ENCODE data around the gene HPCA. TPM values are rescaled to one million over a fixed set of nuclear protein-coding genes. Genes with fewer than 3 reads are reported as not detected.

HPCA gene
- total and polyA plus RNA-seq, 2 of the 13 experiments (the other 11 are each of a cell fraction or from before 2014, with no cell fraction given): not detected

DNA sequence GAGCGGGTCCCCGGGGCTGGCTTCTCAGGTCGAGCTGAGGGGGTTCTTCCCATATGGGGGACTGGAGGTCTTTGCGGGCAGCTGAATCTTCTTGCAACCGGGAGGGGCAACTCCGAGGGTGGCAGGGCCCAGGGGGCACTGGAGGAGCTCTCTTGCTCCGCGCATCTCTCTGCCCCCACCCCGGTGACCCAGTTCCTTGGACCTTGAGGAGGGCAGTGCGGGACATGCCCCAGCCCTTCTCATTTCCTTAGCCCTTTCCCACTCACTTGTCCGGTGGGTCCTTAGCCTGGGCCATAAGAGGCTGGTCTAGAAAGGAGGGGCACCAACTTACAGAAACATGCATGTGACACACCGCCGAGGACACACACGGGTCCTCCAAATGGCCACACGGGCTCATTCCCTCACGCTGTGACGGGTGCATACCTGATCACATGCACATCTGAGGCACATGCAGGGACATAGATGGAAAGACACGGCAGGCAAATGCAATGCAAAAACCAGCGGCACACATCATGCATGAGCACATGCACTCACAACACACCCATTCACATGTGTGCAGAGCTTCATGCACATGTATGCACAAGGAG is 630 bp downstream of the HPCA start:
- TF ChIP-seq, protein P1, sequence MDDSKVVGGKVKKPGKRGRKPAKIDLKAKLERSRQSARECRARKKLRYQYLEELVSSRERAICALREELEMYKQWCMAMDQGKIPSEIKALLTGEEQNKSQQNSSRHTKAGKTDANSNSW (CRISPR knock-in tag; IDR thresholded peaks at IDR 0.05; ENCODE audit: borderline replicate concordance): 0 out of 2 replicates have a peak, but pooled peaks have one; percentile 15
- TF ChIP-seq EHMT2 (IDR thresholded peaks at IDR 0.05; ENCODE audit: borderline replicate concordance, low read depth, low read length): peak; percentile 36
- 0 out of 2 replicates have a peak, but pooled peaks have one; percentile 10 for TF ChIP-seq ZNF510 (CRISPR knock-in tag; IDR thresholded peaks at IDR 0.05; ENCODE audit: low read depth)
- no peak for TF ChIP-seq ZNF724P (CRISPR knock-in tag; IDR thresholded peaks at IDR 0.05; ENCODE audit: borderline replicate concordance)
- Histone ChIP-seq H3K27ac (ENCODE audit: extremely low read length, insufficient read depth, low read length) (no peak overlapping the region), H2AFZ (ENCODE audit: low read length) (no peak overlapping the region), H3K27me3 (ENCODE audit: control insufficient read depth in 1 of 2, insufficient read depth in 2 of 2, low read length in 2 of 2) (peaks cover 8 to 59% of the 10 kb centered on the region in 2 experiments; a peak in 4 of 5 replicates), H3K4me2 (ENCODE audit: low read depth, low read length) (no peak overlapping the region), H3K36me3 (replicated peaks in 1 of 2; ENCODE audit: control insufficient read depth in 1 of 2, insufficient read depth in 2 of 2, low read length in 2 of 2) (no peaks in the 10 kb centered on the region), H3K4me3 (replicated peaks in 1 of 3; ENCODE audit: insufficient read depth in 1 of 3, low read depth in 2 of 3, low read length in 3 of 3) (no peak overlapping the region), H3K9ac (ENCODE audit: insufficient read depth, low read depth, low read length) (no peak overlapping the region), H3K79me2 (ENCODE audit: insufficient read depth, low read length) (no peaks in the 10 kb centered on the region), H4K20me1 (ENCODE audit: insufficient read depth, low read length) (0 out of 2 replicates have a peak, but pooled peaks cover 4% of the 10 kb centered on the region), H3K4me1 (ENCODE audit: insufficient read depth, low read length) (peaks cover 4% of the 10 kb centered on the region), H3K9me3 (ENCODE audit: low read length) (no peaks in the 10 kb centered on the region)
- ChIA-PET POLR2A (no interaction called here), CTCF (ENCODE audit: low intra/inter-chr PET ratio, low total read pairs) (no interaction called here)
- FAIRE-seq (no peak), ATAC-seq (no peak), DNase-seq (ENCODE audit: low spot score) (no peak)
- WGBS (ENCODE audit: low lambda C conversion rate): 32% methylated on average over 8 of the region's 19 CpGs
- BruUV-seq (replicated peaks): no TSS peak
- intact Hi-C loops (cut with micrococcal nuclease; ENCODE audit: unreplicated experiment): no loop called here
- in situ Hi-C loops (cut with HindIII; ENCODE audit: extremely low pct_ligation_motif_present, low pct_unique_long_range_greater_than_20kb): no loop called here

GRCh38 chr1:32887623-32888022 is 1.3 kb downstream of the HPCA start:
- no peak for DNase-seq (ENCODE audit: low spot score)
- Histone ChIP-seq H3K4me3 (replicated peaks in 1 of 3; ENCODE audit: insufficient read depth in 1 of 3, low read depth in 2 of 3, low read length in 3 of 3) (no peak overlapping the region), H3K9ac (ENCODE audit: insufficient read depth, low read depth, low read length) (no peak overlapping the region), H3K27ac (ENCODE audit: extremely low read length, insufficient read depth, low read length) (no peak overlapping the region), H3K79me2 (ENCODE audit: insufficient read depth, low read length) (no peaks in the 10 kb centered on the region), H3K4me2 (ENCODE audit: low read depth, low read length) (no peak overlapping the region), H2AFZ (ENCODE audit: low read length) (no peak overlapping the region), H4K20me1 (ENCODE audit: insufficient read depth, low read length) (0 out of 2 replicates have a peak, but pooled peaks cover 4% of the 10 kb centered on the region), H3K36me3 (replicated peaks in 1 of 2; ENCODE audit: control insufficient read depth in 1 of 2, insufficient read depth in 2 of 2, low read length in 2 of 2) (no peaks in the 10 kb centered on the region), H3K4me1 (ENCODE audit: insufficient read depth, low read length) (no peaks in the 10 kb centered on the region), H3K27me3 (ENCODE audit: control insufficient read depth in 1 of 2, insufficient read depth in 2 of 2, low read length in 2 of 2) (peaks cover 9 to 66% of the 10 kb centered on the region in 2 experiments; a peak in 4 of 5 replicates), H3K9me3 (ENCODE audit: low read length) (no peaks in the 10 kb centered on the region)
- FAIRE-seq: no peak
- no peak for ATAC-seq
- BruUV-seq (replicated peaks): no TSS peak
- ChIA-PET POLR2A (no interaction called here), CTCF (ENCODE audit: low intra/inter-chr PET ratio, low total read pairs) (no interaction called here)
- TF ChIP-seq KDM2A (CRISPR knock-in tag; IDR thresholded peaks at IDR 0.05; ENCODE audit: borderline replicate concordance, low read depth): no peak
- peak; percentile 83 for TF ChIP-seq MNT (IDR thresholded peaks at IDR 0.05)
- in situ Hi-C loops (cut with HindIII; ENCODE audit: extremely low pct_ligation_motif_present, low pct_unique_long_range_greater_than_20kb): no loop called here
- intact Hi-C loops (cut with micrococcal nuclease; ENCODE audit: unreplicated experiment): no loop called here
- WGBS (ENCODE audit: low lambda C conversion rate): 7% methylated on average over 12 of the region's 12 CpGs
